ENCODE results near the gene STRAP. TPM values are rescaled to one million over a fixed set of nuclear protein-coding genes. Genes with fewer than 3 reads are reported as not detected.

Gene STRAP
- polyA plus RNA-seq, 1 of the 3 experiments (the other 2 are of a cell fraction) = 85.6 TPM

DNA sequence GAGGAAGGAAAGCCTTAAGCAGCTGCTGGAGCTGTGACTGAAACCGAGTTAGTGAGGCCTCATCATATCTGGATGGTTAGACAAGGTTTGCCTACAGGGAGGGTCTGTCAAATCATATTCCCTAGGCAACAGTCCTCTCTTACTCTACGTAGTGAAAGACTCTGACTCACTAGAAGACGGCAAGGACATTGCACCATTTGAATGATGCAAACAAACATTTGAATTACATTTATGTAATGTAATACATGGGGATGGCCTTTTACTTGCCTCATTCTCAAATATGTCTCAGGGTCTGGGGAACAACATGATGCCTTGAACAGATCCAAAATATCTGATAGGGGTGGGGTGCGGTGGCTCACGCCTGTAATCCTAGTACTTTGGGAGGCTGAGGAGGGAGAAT is 29.8 kb upstream of the STRAP start:
- no peak for TF ChIP-seq RXRA (IDR thresholded peaks at IDR 0.05; ENCODE audit: borderline replicate concordance, low read depth)
- TF ChIP-seq MXI1 (IDR thresholded peaks at IDR 0.05; ENCODE audit: low read depth, low read length) = no peak
- no peak for TF ChIP-seq MEF2A (IDR thresholded peaks at IDR 0.05; ENCODE audit: borderline replicate concordance, low read depth)
- TF ChIP-seq, protein P1, sequence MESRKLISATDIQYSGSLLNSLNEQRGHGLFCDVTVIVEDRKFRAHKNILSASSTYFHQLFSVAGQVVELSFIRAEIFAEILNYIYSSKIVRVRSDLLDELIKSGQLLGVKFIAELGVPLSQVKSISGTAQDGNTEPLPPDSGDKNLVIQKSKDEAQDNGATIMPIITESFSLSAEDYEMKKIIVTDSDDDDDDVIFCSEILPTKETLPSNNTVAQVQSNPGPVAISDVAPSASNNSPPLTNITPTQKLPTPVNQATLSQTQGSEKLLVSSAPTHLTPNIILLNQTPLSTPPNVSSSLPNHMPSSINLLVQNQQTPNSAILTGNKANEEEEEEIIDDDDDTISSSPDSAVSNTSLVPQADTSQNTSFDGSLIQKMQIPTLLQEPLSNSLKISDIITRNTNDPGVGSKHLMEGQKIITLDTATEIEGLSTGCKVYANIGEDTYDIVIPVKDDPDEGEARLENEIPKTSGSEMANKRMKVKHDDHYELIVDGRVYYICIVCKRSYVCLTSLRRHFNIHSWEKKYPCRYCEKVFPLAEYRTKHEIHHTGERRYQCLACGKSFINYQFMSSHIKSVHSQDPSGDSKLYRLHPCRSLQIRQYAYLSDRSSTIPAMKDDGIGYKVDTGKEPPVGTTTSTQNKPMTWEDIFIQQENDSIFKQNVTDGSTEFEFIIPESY (IDR thresholded peaks at IDR 0.05; ENCODE audit: borderline replicate concordance, low read depth) = no peak
- TF ChIP-seq, protein P2, sequence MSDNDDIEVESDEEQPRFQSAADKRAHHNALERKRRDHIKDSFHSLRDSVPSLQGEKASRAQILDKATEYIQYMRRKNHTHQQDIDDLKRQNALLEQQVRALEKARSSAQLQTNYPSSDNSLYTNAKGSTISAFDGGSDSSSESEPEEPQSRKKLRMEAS (IDR thresholded peaks at IDR 0.05; ENCODE audit: low read depth) = no peak
- TF ChIP-seq NRF1 (IDR thresholded peaks at IDR 0.05; ENCODE audit: low read depth, low read length) = no peak
- TF ChIP-seq TEAD4 (IDR thresholded peaks at IDR 0.05; ENCODE audit: borderline replicate concordance, insufficient read depth) = no peak
- TF ChIP-seq, protein P3, sequence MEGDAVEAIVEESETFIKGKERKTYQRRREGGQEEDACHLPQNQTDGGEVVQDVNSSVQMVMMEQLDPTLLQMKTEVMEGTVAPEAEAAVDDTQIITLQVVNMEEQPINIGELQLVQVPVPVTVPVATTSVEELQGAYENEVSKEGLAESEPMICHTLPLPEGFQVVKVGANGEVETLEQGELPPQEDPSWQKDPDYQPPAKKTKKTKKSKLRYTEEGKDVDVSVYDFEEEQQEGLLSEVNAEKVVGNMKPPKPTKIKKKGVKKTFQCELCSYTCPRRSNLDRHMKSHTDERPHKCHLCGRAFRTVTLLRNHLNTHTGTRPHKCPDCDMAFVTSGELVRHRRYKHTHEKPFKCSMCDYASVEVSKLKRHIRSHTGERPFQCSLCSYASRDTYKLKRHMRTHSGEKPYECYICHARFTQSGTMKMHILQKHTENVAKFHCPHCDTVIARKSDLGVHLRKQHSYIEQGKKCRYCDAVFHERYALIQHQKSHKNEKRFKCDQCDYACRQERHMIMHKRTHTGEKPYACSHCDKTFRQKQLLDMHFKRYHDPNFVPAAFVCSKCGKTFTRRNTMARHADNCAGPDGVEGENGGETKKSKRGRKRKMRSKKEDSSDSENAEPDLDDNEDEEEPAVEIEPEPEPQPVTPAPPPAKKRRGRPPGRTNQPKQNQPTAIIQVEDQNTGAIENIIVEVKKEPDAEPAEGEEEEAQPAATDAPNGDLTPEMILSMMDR (IDR thresholded peaks at IDR 0.05) = no peak
- no peak for TF ChIP-seq ELF1 (IDR thresholded peaks at IDR 0.05)
- no peak for TF ChIP-seq POLR2AphosphoS5 (IDR thresholded peaks at IDR 0.05; ENCODE audit: low read depth, low read length)
- no peak for TF ChIP-seq SIN3A (IDR thresholded peaks at IDR 0.05; ENCODE audit: borderline replicate concordance, low read depth, low read length)
- TF ChIP-seq RAD21 (IDR thresholded peaks at IDR 0.05; ENCODE audit: low read length) = no peak
- TF ChIP-seq YY1 (IDR thresholded peaks at IDR 0.05; ENCODE audit: low read depth) = no peak
- TF ChIP-seq, protein P4, sequence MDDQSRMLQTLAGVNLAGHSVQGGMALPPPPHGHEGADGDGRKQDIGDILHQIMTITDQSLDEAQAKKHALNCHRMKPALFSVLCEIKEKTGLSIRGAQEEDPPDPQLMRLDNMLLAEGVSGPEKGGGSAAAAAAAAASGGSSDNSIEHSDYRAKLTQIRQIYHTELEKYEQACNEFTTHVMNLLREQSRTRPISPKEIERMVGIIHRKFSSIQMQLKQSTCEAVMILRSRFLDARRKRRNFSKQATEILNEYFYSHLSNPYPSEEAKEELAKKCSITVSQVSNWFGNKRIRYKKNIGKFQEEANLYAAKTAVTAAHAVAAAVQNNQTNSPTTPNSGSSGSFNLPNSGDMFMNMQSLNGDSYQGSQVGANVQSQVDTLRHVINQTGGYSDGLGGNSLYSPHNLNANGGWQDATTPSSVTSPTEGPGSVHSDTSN (IDR thresholded peaks at IDR 0.05) = no peak
- H4K20me1 ChIP-seq (ENCODE audit: insufficient read depth) = no peaks in the 10 kb centered on the region
- H3F3A ChIP-seq (replicated peaks; ENCODE audit: insufficient read depth) = peaks cover 5% of the 10 kb centered on the region
- H3K4me2 ChIP-seq = no peak overlapping the region
- no peak for DNase-seq
- no peaks in the 10 kb centered on the region for H3K36me3 ChIP-seq (replicated peaks in 1 of 2; ENCODE audit: control insufficient read depth in 1 of 2, insufficient read depth in 2 of 2, low read length in 1 of 2)
- no peak overlapping the region for H3K4me3 ChIP-seq (ENCODE audit: low read depth in 2 of 2, low read length in 1 of 2)
- no peaks in the 10 kb centered on the region for H3K27me3 ChIP-seq (ENCODE audit: insufficient read depth)
- 91% methylated on average over 5 of the region's 5 CpGs for WGBS (ENCODE audit: low lambda C conversion rate)
- no peak overlapping the region for H3K27ac ChIP-seq (ENCODE audit: low read depth in 2 of 2, low read length in 1 of 2)
- ChIA-PET POLR2A (interaction anchor here (0.6 kb wide), 1 partner anchor 30 kb away, joined by 3 read pairs; no protein-coding TSS in a partner anchor), CTCF (interaction anchor here (1.0 kb wide), 1 partner anchor 268 kb away, joined by 3 read pairs; no protein-coding TSS in a partner anchor)
- no peaks in the 10 kb centered on the region for H3K9me3 ChIP-seq
- H2AFZ ChIP-seq (ENCODE audit: low read depth) = no peak overlapping the region
- peaks cover 0 to 9% of the 10 kb centered on the region in 2 experiments; a peak in 1 of 4 replicates for H3K4me1 ChIP-seq (ENCODE audit: control insufficient read depth in 1 of 2, insufficient read depth in 2 of 2, low read depth in 1 of 2, low read length in 1 of 2)
- H3K9ac ChIP-seq = no peak overlapping the region
- no peaks in the 10 kb centered on the region for H3K79me2 ChIP-seq (ENCODE audit: insufficient read depth)
- H3K9me2 ChIP-seq = no peaks in the 10 kb centered on the region

Data from SK-N-SH (cell line).